GM12874 (cell line): Measurements from ENCODE around the gene NIPAL4.

Experiments used
- CTCF ChIP-seq: IDR thresholded peaks from 2 replicates; pipeline ENCODE4 v1.5.1; 2011; ENCODE audit warnings: low read depth, mild to moderate bottlenecking, control low read depth, low read length, moderate library complexity; ENCODE audit not compliant: insufficient read depth

NIPAL4 gene

GRCh38 chr5:157484768-157485167 is 24.8 kb downstream of the NIPAL4 start:
- TF ChIP-seq CTCF = no peak

- no peak for TF ChIP-seq CTCF
Observed at GRCh38 chr5:157485340-157485739, 25.3 kb downstream of the NIPAL4 start.

- TF ChIP-seq CTCF = no peak
Observed at GRCh38 chr5:157485811-157486210, 25.8 kb downstream of the NIPAL4 start.

GRCh38 chr5:157486221-157486681 is 26.2 kb downstream of the NIPAL4 start:
- no peak for TF ChIP-seq CTCF

GRCh38 chr5:157486861-157487260 is 26.8 kb downstream of the NIPAL4 start:
- TF ChIP-seq CTCF = no peak

- TF ChIP-seq CTCF = no peak
Observed at GRCh38 chr5:157487358-157487757, 27.3 kb downstream of the NIPAL4 start.

- no peak for TF ChIP-seq CTCF
Observed at GRCh38 chr5:157491471-157491995, 31.5 kb downstream of the NIPAL4 start.
